Measurements from ENCODE around the gene ANKRD9. TPM values are rescaled to one million over a fixed set of nuclear protein-coding genes. Genes with fewer than 3 reads are reported as not detected.

ANKRD9 gene
- polyA plus RNA-seq, 4 donors: 21.2 to 88.4 (median 43.6) TPM

DNA sequence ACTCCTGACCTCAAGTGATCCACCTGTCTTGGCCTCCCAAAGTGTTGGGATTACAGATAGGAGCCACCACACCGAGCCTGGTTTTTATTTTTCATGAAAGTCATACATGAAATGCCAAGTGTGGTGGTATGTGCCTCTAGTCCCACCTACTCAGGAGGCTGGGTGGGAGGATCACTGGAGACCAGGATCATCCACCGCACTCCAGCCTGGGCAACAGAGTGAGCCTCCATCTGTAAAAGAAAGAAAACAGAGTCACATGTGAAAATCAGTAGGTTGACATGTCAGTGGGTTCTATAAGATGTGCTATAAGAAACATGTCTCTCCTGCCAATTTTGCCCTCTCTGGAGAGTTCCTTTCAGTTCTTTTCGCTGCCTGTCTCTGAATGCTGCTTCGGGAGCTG lies 28.2 kb downstream of the ANKRD9 start:
- Histone ChIP-seq H3K9me3 (ENCODE audit: control insufficient read depth in 2 of 2, insufficient read depth in 1 of 2, low read depth in 1 of 2, low read length in 1 of 2) (peaks cover 0 to 14% of the 10 kb centered on the region in 2 donors), H3K36me3 (ENCODE audit: control insufficient read depth in 3 of 3, insufficient read depth in 2 of 3, low read depth in 1 of 3, low read length in 3 of 3) (peaks cover 0 to 32% (median 0%) of the 10 kb centered on the region in 3 donors), H3K4me3 (ENCODE audit: low read depth in 1 of 3, low read length in 3 of 3) (no peak overlapping the region), H3K4me1 (ENCODE audit: control insufficient read depth in 3 of 3, insufficient read depth in 2 of 3, low read depth in 1 of 3, low read length in 2 of 3) (peaks cover 5 to 8% (median 5%) of the 10 kb centered on the region in 3 donors), H3K27me3 (ENCODE audit: control insufficient read depth in 3 of 3, insufficient read depth in 3 of 3, low read length in 3 of 3) (no peaks in the 10 kb centered on the region), H3K27ac (ENCODE audit: low read depth in 1 of 3, low read length in 2 of 3) (peak overlapping the region in 2 of 3 donors; percentile 38 to 71)
- FAIRE-seq (no peak), DNase-seq (no peak)
- WGBS, 3 donors: 92 to 96% (median 92%) methylated on average over 4 of the region's 4 CpGs

DNA sequence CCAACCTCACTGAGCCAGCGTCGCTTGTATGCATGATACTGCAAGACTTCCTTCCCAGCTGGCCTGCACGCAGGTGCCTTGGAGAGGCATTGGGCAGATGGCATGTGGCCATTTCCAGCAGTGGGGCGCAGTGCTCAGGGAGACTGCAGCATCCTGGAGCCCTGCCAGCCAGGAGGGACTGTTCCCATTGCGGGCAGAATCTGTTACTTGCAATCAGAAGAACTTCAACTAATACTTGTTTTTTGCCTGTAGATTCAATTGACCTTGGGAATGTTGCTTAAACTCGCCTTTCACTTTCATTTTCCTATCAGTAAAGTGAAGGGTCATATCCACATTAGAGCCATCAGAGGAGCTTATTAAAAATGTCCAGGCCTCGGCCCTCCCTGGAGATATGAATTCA lies 29.8 kb downstream of the ANKRD9 start:
- Histone ChIP-seq H3K4me1 (ENCODE audit: control insufficient read depth in 3 of 3, insufficient read depth in 2 of 3, low read depth in 1 of 3, low read length in 2 of 3) (peaks cover 5 to 8% (median 5%) of the 10 kb centered on the region in 3 donors), H3K27me3 (ENCODE audit: control insufficient read depth in 3 of 3, insufficient read depth in 3 of 3, low read length in 3 of 3) (no peaks in the 10 kb centered on the region), H3K9me3 (ENCODE audit: control insufficient read depth in 2 of 2, insufficient read depth in 1 of 2, low read depth in 1 of 2, low read length in 1 of 2) (peaks cover 0 to 14% of the 10 kb centered on the region in 2 donors), H3K4me3 (ENCODE audit: low read depth in 1 of 3, low read length in 3 of 3) (no peak overlapping the region), H3K27ac (ENCODE audit: low read depth in 1 of 3, low read length in 2 of 3) (peak overlapping the region; percentile 56 to 88 (median 61)), H3K36me3 (ENCODE audit: control insufficient read depth in 3 of 3, insufficient read depth in 2 of 3, low read depth in 1 of 3, low read length in 3 of 3) (peaks cover 0 to 30% (median 0%) of the 10 kb centered on the region in 3 donors)
- DNase-seq: peak; percentile 68 to 84
- FAIRE-seq: no peak
- WGBS, 3 donors: 15 to 44% (median 24%) methylated on average over 7 of the region's 7 CpGs

GRCh38 chr14:102479107-102479506 lies 30.5 kb downstream of the ANKRD9 start:
- 94 to 96% (median 96%) methylated on average over 2 of the region's 2 CpGs for WGBS, 3 donors
- H3K27ac ChIP-seq (ENCODE audit: low read depth in 1 of 3, low read length in 2 of 3): peak overlapping the region in 2 of 3 donors; percentile 56 to 88
- DNase-seq (no peak), FAIRE-seq (no peak)
- H3K4me1 ChIP-seq (ENCODE audit: control insufficient read depth in 3 of 3, insufficient read depth in 2 of 3, low read depth in 1 of 3, low read length in 2 of 3): peaks cover 5 to 8% (median 5%) of the 10 kb centered on the region in 3 donors
- H3K27me3 ChIP-seq (ENCODE audit: control insufficient read depth in 3 of 3, insufficient read depth in 3 of 3, low read length in 3 of 3): no peaks in the 10 kb centered on the region
- peaks cover 0 to 14% of the 10 kb centered on the region in 2 donors for H3K9me3 ChIP-seq (ENCODE audit: control insufficient read depth in 2 of 2, insufficient read depth in 1 of 2, low read depth in 1 of 2, low read length in 1 of 2)
- H3K36me3 ChIP-seq (ENCODE audit: control insufficient read depth in 3 of 3, insufficient read depth in 2 of 3, low read depth in 1 of 3, low read length in 3 of 3): peaks cover 0 to 28% (median 0%) of the 10 kb centered on the region in 3 donors
- no peak overlapping the region for H3K4me3 ChIP-seq (ENCODE audit: low read depth in 1 of 3, low read length in 3 of 3)

- WGBS, 3 donors: 44 to 58% (median 46%) methylated on average over 5 of the region's 5 CpGs
- Histone ChIP-seq H3K4me1 (ENCODE audit: control insufficient read depth in 3 of 3, insufficient read depth in 2 of 3, low read depth in 1 of 3, low read length in 2 of 3) (peaks cover 5 to 20% (median 10%) of the 10 kb centered on the region in 3 donors), H3K4me3 (ENCODE audit: low read depth in 1 of 3, low read length in 3 of 3) (no peak overlapping the region), H3K36me3 (ENCODE audit: control insufficient read depth in 3 of 3, insufficient read depth in 2 of 3, low read depth in 1 of 3, low read length in 3 of 3) (peaks cover 0 to 30% (median 0%) of the 10 kb centered on the region in 3 donors), H3K27ac (ENCODE audit: low read depth in 1 of 3, low read length in 2 of 3) (no peak overlapping the region), H3K27me3 (ENCODE audit: control insufficient read depth in 3 of 3, insufficient read depth in 3 of 3, low read length in 3 of 3) (no peaks in the 10 kb centered on the region), H3K9me3 (ENCODE audit: control insufficient read depth in 2 of 2, insufficient read depth in 1 of 2, low read depth in 1 of 2, low read length in 1 of 2) (no peaks in the 10 kb centered on the region)
- FAIRE-seq: no peak
- peak in 1 of 2 donors; percentile 35 for DNase-seq
These were observed 34.6 kb downstream of the ANKRD9 start for GRCh38 chr14:102474934-102475333.

DNA sequence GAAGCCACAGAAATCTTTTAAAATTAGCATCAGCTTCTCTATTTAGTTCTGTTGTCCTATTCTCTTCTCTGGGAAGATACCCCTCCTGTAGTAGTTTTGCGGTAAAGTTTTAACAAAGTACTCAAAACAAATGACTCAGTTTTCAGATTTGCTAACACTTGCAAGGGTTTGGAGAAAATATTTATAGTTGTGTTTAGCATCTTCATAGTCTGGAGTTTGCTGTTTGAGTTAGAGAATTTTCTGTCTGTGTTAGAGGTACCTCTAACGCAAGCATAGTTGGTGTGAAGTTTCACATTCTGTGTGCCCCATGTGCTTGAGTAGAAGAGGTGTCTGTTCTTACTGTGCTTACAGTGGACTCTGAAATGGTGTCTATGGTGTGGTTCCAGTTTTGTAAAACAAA lies 36.0 kb downstream of the ANKRD9 start:
- WGBS, 3 donors: 88 to 95% (median 88%) methylated on average over 2 of the region's 2 CpGs
- H3K4me3 ChIP-seq (ENCODE audit: low read depth in 1 of 3, low read length in 3 of 3): no peak overlapping the region
- no peak overlapping the region for H3K27ac ChIP-seq (ENCODE audit: low read depth in 1 of 3, low read length in 2 of 3)
- H3K36me3 ChIP-seq (ENCODE audit: control insufficient read depth in 3 of 3, insufficient read depth in 2 of 3, low read depth in 1 of 3, low read length in 3 of 3): peaks cover 0 to 23% (median 0%) of the 10 kb centered on the region in 3 donors
- no peak for FAIRE-seq
- peaks cover 0 to 14% (median 4%) of the 10 kb centered on the region in 3 donors for H3K4me1 ChIP-seq (ENCODE audit: control insufficient read depth in 3 of 3, insufficient read depth in 2 of 3, low read depth in 1 of 3, low read length in 2 of 3)
- no peaks in the 10 kb centered on the region for H3K9me3 ChIP-seq (ENCODE audit: control insufficient read depth in 2 of 2, insufficient read depth in 1 of 2, low read depth in 1 of 2, low read length in 1 of 2)
- no peak for DNase-seq
- H3K27me3 ChIP-seq (ENCODE audit: control insufficient read depth in 3 of 3, insufficient read depth in 3 of 3, low read length in 3 of 3): no peaks in the 10 kb centered on the region

DNA sequence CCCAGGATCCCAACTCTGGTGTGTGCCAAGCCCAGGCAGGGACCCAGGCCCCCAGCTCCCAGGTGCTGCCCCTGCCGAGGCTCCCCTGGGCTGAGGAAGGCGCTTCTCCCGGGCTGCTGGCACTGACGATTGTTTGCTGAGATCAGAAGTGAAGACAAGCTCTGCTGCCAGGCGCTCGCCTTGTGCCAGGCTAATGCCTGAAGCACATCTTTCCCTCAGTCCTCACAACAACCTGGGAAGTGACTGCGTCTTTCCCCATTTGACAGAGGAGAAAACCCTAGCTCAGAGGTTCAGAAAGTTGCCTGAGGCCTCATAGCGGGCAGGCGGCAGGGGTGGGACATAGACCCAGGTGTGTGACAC lies 36.8 kb downstream of the ANKRD9 start:
- Histone ChIP-seq H3K27ac (ENCODE audit: low read depth in 1 of 3, low read length in 2 of 3) (peak overlapping the region in 1 of 3 donors; percentile 0), H3K27me3 (ENCODE audit: control insufficient read depth in 3 of 3, insufficient read depth in 3 of 3, low read length in 3 of 3) (no peaks in the 10 kb centered on the region), H3K36me3 (ENCODE audit: control insufficient read depth in 3 of 3, insufficient read depth in 2 of 3, low read depth in 1 of 3, low read length in 3 of 3) (peaks cover 0 to 21% (median 0%) of the 10 kb centered on the region in 3 donors), H3K9me3 (ENCODE audit: control insufficient read depth in 2 of 2, insufficient read depth in 1 of 2, low read depth in 1 of 2, low read length in 1 of 2) (no peaks in the 10 kb centered on the region), H3K4me3 (ENCODE audit: low read depth in 1 of 3, low read length in 3 of 3) (no peak overlapping the region), H3K4me1 (ENCODE audit: control insufficient read depth in 3 of 3, insufficient read depth in 2 of 3, low read depth in 1 of 3, low read length in 2 of 3) (peaks cover 0 to 14% (median 4%) of the 10 kb centered on the region in 3 donors)
- WGBS, 3 donors: 46 to 79% (median 49%) methylated on average over 9 of the region's 9 CpGs
- FAIRE-seq (no peak), DNase-seq (no peak)

- H3K27ac ChIP-seq (ENCODE audit: low read depth in 1 of 3, low read length in 2 of 3): peak overlapping the region in 1 of 3 donors; percentile 0
- DNase-seq (peak; percentile 28 to 41), FAIRE-seq (no peak)
- peaks cover 0 to 21% (median 0%) of the 10 kb centered on the region in 3 donors for H3K36me3 ChIP-seq (ENCODE audit: control insufficient read depth in 3 of 3, insufficient read depth in 2 of 3, low read depth in 1 of 3, low read length in 3 of 3)
- H3K9me3 ChIP-seq (ENCODE audit: control insufficient read depth in 2 of 2, insufficient read depth in 1 of 2, low read depth in 1 of 2, low read length in 1 of 2): no peaks in the 10 kb centered on the region
- no peaks in the 10 kb centered on the region for H3K27me3 ChIP-seq (ENCODE audit: control insufficient read depth in 3 of 3, insufficient read depth in 3 of 3, low read length in 3 of 3)
- no peak overlapping the region for H3K4me3 ChIP-seq (ENCODE audit: low read depth in 1 of 3, low read length in 3 of 3)
- H3K4me1 ChIP-seq (ENCODE audit: control insufficient read depth in 3 of 3, insufficient read depth in 2 of 3, low read depth in 1 of 3, low read length in 2 of 3): peaks cover 0 to 14% (median 4%) of the 10 kb centered on the region in 3 donors
- WGBS, 3 donors: 65 to 78% (median 69%) methylated on average over 8 of the region's 8 CpGs
These were observed 37.4 kb downstream of the ANKRD9 start for GRCh38 chr14:102471921-102472790.

DNA sequence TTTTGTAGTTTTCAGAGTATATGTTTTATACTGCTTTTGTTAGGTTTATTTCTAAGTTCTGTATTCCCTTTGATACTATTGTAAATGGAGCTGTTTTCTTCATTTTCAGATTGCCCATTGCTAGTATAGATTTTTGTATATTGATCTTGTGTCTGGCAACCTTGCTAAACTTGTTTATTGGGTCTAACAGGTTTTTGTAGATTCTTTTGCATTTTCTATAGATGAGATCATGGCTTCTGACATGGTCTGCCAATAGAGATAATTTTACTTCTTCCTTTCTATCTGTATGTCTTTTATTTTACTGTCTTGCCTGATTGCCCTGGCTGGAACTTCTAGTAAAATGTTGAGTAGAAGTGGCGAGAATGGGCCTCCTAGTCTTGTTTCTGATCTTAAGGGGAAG lies 40.3 kb downstream of the ANKRD9 start:
- H3K27ac ChIP-seq (ENCODE audit: low read depth in 1 of 3, low read length in 2 of 3): no peak overlapping the region
- peaks cover 4 to 34% (median 4%) of the 10 kb centered on the region in 3 donors for H3K4me1 ChIP-seq (ENCODE audit: control insufficient read depth in 3 of 3, insufficient read depth in 2 of 3, low read depth in 1 of 3, low read length in 2 of 3)
- H3K27me3 ChIP-seq (ENCODE audit: control insufficient read depth in 3 of 3, insufficient read depth in 3 of 3, low read length in 3 of 3): no peaks in the 10 kb centered on the region
- H3K4me3 ChIP-seq (ENCODE audit: low read depth in 1 of 3, low read length in 3 of 3): no peak overlapping the region
- no peak for FAIRE-seq
- DNase-seq: no peak
- peaks cover 0 to 23% (median 0%) of the 10 kb centered on the region in 3 donors for H3K36me3 ChIP-seq (ENCODE audit: control insufficient read depth in 3 of 3, insufficient read depth in 2 of 3, low read depth in 1 of 3, low read length in 3 of 3)
- WGBS, 3 donors: 96 to 100% (median 97%) methylated on average over 1 of the region's 1 CpG
- H3K9me3 ChIP-seq (ENCODE audit: control insufficient read depth in 2 of 2, insufficient read depth in 1 of 2, low read depth in 1 of 2, low read length in 1 of 2): no peaks in the 10 kb centered on the region

Data from small intestine (tissue), 7 donors.